ENCODE data around the gene CNOT6. TPM values are rescaled to one million over a fixed set of nuclear protein-coding genes. Genes with fewer than 3 reads are reported as not detected.

The CNOT6 gene
- total RNA-seq, 1 donor from 2014 or later, result 49.7 TPM

GRCh38 chr5:180604271-180604670, 110.1 kb downstream of the CNOT6 start:
- Mint-ChIP-seq H3K27me3 (ENCODE audit: insufficient read depth) (peaks cover 3% of the 10 kb centered on the region), H3K4me3 (no peak overlapping the region), H3K27ac (no peak overlapping the region), H3K36me3 (ENCODE audit: low read depth) (no peaks in the 10 kb centered on the region), H3K4me1 (ENCODE audit: low read depth) (no peaks in the 10 kb centered on the region), H3K9me3 (no peaks in the 10 kb centered on the region)
- intact Hi-C loops (cut with micrococcal nuclease), result no loop called here
- no peak for DNase-seq (ENCODE audit: low spot score)

- Mint-ChIP-seq H3K27ac (no peak overlapping the region), H3K4me1 (ENCODE audit: low read depth) (no peaks in the 10 kb centered on the region), H3K4me3 (no peak overlapping the region), H3K9me3 (no peaks in the 10 kb centered on the region), H3K36me3 (ENCODE audit: low read depth) (no peaks in the 10 kb centered on the region), H3K27me3 (ENCODE audit: insufficient read depth) (peaks cover 3% of the 10 kb centered on the region)
- peak; percentile 32 for DNase-seq (ENCODE audit: low spot score)
- intact Hi-C loops (cut with micrococcal nuclease), result loop anchor here (1.0 to 5.0 kb wide), 3 partner anchors 108 to 134 kb away; no protein-coding TSS in a partner anchor
These were observed 111.5 kb downstream of the CNOT6 start for GRCh38 chr5:180605554-180606214.

- Mint-ChIP-seq H3K4me3 (no peak overlapping the region), H3K27ac (no peak overlapping the region), H3K4me1 (ENCODE audit: low read depth) (no peaks in the 10 kb centered on the region), H3K36me3 (ENCODE audit: low read depth) (no peaks in the 10 kb centered on the region), H3K9me3 (no peaks in the 10 kb centered on the region), H3K27me3 (ENCODE audit: insufficient read depth) (peaks cover 3% of the 10 kb centered on the region)
- intact Hi-C loops (cut with micrococcal nuclease), result loop anchor here (1.0 to 5.0 kb wide), 3 partner anchors 109 to 135 kb away; no protein-coding TSS in a partner anchor
- DNase-seq (ENCODE audit: low spot score), result no peak
These were observed 112.1 kb downstream of the CNOT6 start for GRCh38 chr5:180606215-180606785.

GRCh38 chr5:180607861-180608571, 113.8 kb downstream of the CNOT6 start:
- Mint-ChIP-seq H3K4me3 (no peak overlapping the region), H3K36me3 (ENCODE audit: low read depth) (no peaks in the 10 kb centered on the region), H3K27ac (no peak overlapping the region), H3K4me1 (ENCODE audit: low read depth) (no peaks in the 10 kb centered on the region), H3K9me3 (no peaks in the 10 kb centered on the region), H3K27me3 (ENCODE audit: insufficient read depth) (peaks cover 3% of the 10 kb centered on the region)
- intact Hi-C loops (cut with micrococcal nuclease), result loop anchor here (5.0 kb wide), 1 partner anchor 111 kb away; no protein-coding TSS in a partner anchor
- no peak for DNase-seq (ENCODE audit: low spot score)

- intact Hi-C loops (cut with micrococcal nuclease), result loop anchor here (5.0 kb wide), 1 partner anchor 111 kb away; no protein-coding TSS in a partner anchor
- no peak overlapping the region for H3K27ac Mint-ChIP-seq
- no peaks in the 10 kb centered on the region for H3K36me3 Mint-ChIP-seq (ENCODE audit: low read depth)
- H3K4me3 Mint-ChIP-seq, result no peak overlapping the region
- H3K9me3 Mint-ChIP-seq, result no peaks in the 10 kb centered on the region
- no peaks in the 10 kb centered on the region for H3K4me1 Mint-ChIP-seq (ENCODE audit: low read depth)
- peaks cover 3% of the 10 kb centered on the region for H3K27me3 Mint-ChIP-seq (ENCODE audit: insufficient read depth)
- DNase-seq (ENCODE audit: low spot score), result no peak
These were observed 114.6 kb downstream of the CNOT6 start for GRCh38 chr5:180608572-180609310.

- DNase-seq (ENCODE audit: low spot score), result no peak
- no peaks in the 10 kb centered on the region for H3K9me3 Mint-ChIP-seq
- H3K36me3 Mint-ChIP-seq (ENCODE audit: low read depth), result no peaks in the 10 kb centered on the region
- no peak overlapping the region for H3K4me3 Mint-ChIP-seq
- H3K27me3 Mint-ChIP-seq (ENCODE audit: insufficient read depth), result peaks cover 3% of the 10 kb centered on the region
- intact Hi-C loops (cut with micrococcal nuclease), result loop anchor here (5.0 kb wide), 1 partner anchor 112 kb away; no protein-coding TSS in a partner anchor
- H3K27ac Mint-ChIP-seq, result no peak overlapping the region
- no peaks in the 10 kb centered on the region for H3K4me1 Mint-ChIP-seq (ENCODE audit: low read depth)
These were observed 115.2 kb downstream of the CNOT6 start for GRCh38 chr5:180609386-180609785.

- Mint-ChIP-seq H3K4me1 (ENCODE audit: low read depth) (no peaks in the 10 kb centered on the region), H3K4me3 (no peak overlapping the region), H3K36me3 (ENCODE audit: low read depth) (no peaks in the 10 kb centered on the region), H3K9me3 (no peaks in the 10 kb centered on the region), H3K27ac (no peak overlapping the region), H3K27me3 (ENCODE audit: insufficient read depth) (peaks cover 3% of the 10 kb centered on the region)
- DNase-seq (ENCODE audit: low spot score), result no peak
- intact Hi-C loops (cut with micrococcal nuclease), result loop anchor here (5.0 kb wide), 1 partner anchor 113 kb away; no protein-coding TSS in a partner anchor
These were observed 115.8 kb downstream of the CNOT6 start for GRCh38 chr5:180609817-180610550.

GRCh38 chr5:180611140-180611850, 117.1 kb downstream of the CNOT6 start:
- H3K36me3 Mint-ChIP-seq (ENCODE audit: low read depth), result no peaks in the 10 kb centered on the region
- no peak for DNase-seq (ENCODE audit: low spot score)
- intact Hi-C loops (cut with micrococcal nuclease), result no loop called here
- H3K4me1 Mint-ChIP-seq (ENCODE audit: low read depth), result no peaks in the 10 kb centered on the region
- no peaks in the 10 kb centered on the region for H3K27me3 Mint-ChIP-seq (ENCODE audit: insufficient read depth)
- no peak overlapping the region for H3K4me3 Mint-ChIP-seq
- H3K9me3 Mint-ChIP-seq, result no peaks in the 10 kb centered on the region
- H3K27ac Mint-ChIP-seq, result no peak overlapping the region

GRCh38 chr5:180612683-180613082, 118.5 kb downstream of the CNOT6 start:
- H3K9me3 Mint-ChIP-seq, result no peaks in the 10 kb centered on the region
- no peaks in the 10 kb centered on the region for H3K27me3 Mint-ChIP-seq (ENCODE audit: insufficient read depth)
- H3K27ac Mint-ChIP-seq, result no peak overlapping the region
- DNase-seq (ENCODE audit: low spot score), result no peak
- H3K36me3 Mint-ChIP-seq (ENCODE audit: low read depth), result no peaks in the 10 kb centered on the region
- H3K4me1 Mint-ChIP-seq (ENCODE audit: low read depth), result no peaks in the 10 kb centered on the region
- no peak overlapping the region for H3K4me3 Mint-ChIP-seq
- intact Hi-C loops (cut with micrococcal nuclease), result no loop called here

GRCh38 chr5:180613188-180613813, 119.1 kb downstream of the CNOT6 start:
- Mint-ChIP-seq H3K9me3 (no peaks in the 10 kb centered on the region), H3K27ac (no peak overlapping the region), H3K36me3 (ENCODE audit: low read depth) (no peaks in the 10 kb centered on the region), H3K27me3 (ENCODE audit: insufficient read depth) (peaks cover under 1% of the 10 kb centered on the region), H3K4me3 (no peak overlapping the region), H3K4me1 (ENCODE audit: low read depth) (no peaks in the 10 kb centered on the region)
- intact Hi-C loops (cut with micrococcal nuclease), result no loop called here
- no peak for DNase-seq (ENCODE audit: low spot score)

- H3K27ac Mint-ChIP-seq, result no peak overlapping the region
- peaks cover 2% of the 10 kb centered on the region for H3K27me3 Mint-ChIP-seq (ENCODE audit: insufficient read depth)
- H3K36me3 Mint-ChIP-seq (ENCODE audit: low read depth), result no peaks in the 10 kb centered on the region
- H3K4me1 Mint-ChIP-seq (ENCODE audit: low read depth), result no peaks in the 10 kb centered on the region
- intact Hi-C loops (cut with micrococcal nuclease), result no loop called here
- no peak overlapping the region for H3K4me3 Mint-ChIP-seq
- H3K9me3 Mint-ChIP-seq, result no peaks in the 10 kb centered on the region
- DNase-seq (ENCODE audit: low spot score), result no peak
These were observed 119.6 kb downstream of the CNOT6 start for GRCh38 chr5:180613814-180614188.

Measured in activated T-helper 1 cell treated with anti-CD3 and anti-CD28 coated beads, Interleukin-12 subunit alpha, Interleukin-12 subunit beta, Interleukin-2, Interleukin-4 antibody, amounts not matched to agents 30 ng/mL and 10 ng/mL and 1 ng/mL, durations not matched to agents 14 hours and 24 hours and 36 hours (primary cell).